Endothelial cell of umbilical vein (primary cell): ENCODE measurements around the gene MCC.

Experiments used
- CTCF ChIP-seq, 2 donors: IDR thresholded peaks; 1 replicate in 1 of 2; 2 replicates in 1 of 2; pipeline ENCODE4 v1.5.1; 2011; ENCODE audit warnings: low read length in 2 of 2, mild to moderate bottlenecking in 2 of 2, moderate library complexity in 2 of 2, control low read depth in 1 of 2, inconsistent platforms in 1 of 2, low read depth in 1 of 2; ENCODE audit not compliant: insufficient read depth in 1 of 2; ENCODE audit errors: extremely low read depth in 1 of 2
- EZH2 ChIP-seq: IDR thresholded peaks from 2 replicates; pipeline ENCODE4 v1.6.1; 2012; ENCODE audit warnings: borderline replicate concordance, low read depth, mild to moderate bottlenecking, moderate library complexity, low read length, inconsistent platforms; ENCODE audit not compliant: severe bottlenecking
- FOS ChIP-seq: IDR thresholded peaks from 2 replicates; pipeline ENCODE4 v1.6.1; 2011; ENCODE audit warnings: mild to moderate bottlenecking, low read length, moderate library complexity, borderline replicate concordance; ENCODE audit not compliant: insufficient read depth
- POLR2A ChIP-seq: IDR thresholded peaks from 2 replicates; pipeline ENCODE4 v1.6.1; 2012; ENCODE audit warnings: low read depth, mild to moderate bottlenecking, control low read depth, low read length
- POLR2AphosphoS5 ChIP-seq: IDR thresholded peaks from 2 replicates; pipeline ENCODE4 v1.6.1; 2012; ENCODE audit warnings: low read depth, mild to moderate bottlenecking, control low read depth, low read length, moderate library complexity; ENCODE audit not compliant: insufficient read depth

GRCh38 chr5:113060408-113061025 lies 427.7 kb downstream of the MCC start:
- TF ChIP-seq CTCF (IDR thresholded peaks at IDR 0.05; ENCODE audit: extremely low read depth in 1 of 2, insufficient read depth in 1 of 2, low read depth in 1 of 2, low read length in 2 of 2) (no peak), POLR2A (no peak), FOS (no peak), EZH2 (no peak), POLR2AphosphoS5 (no peak)
